GM18861 (cell line): Measurements from ENCODE around the gene KCNIP3.

Experiments
- ATAC-seq: cut with Tn5 transposase; IDR thresholded peaks from one replicate; pipeline ENCODE4 v1.9.1; 2021; ENCODE audit not compliant: unreplicated experiment

Gene KCNIP3

GRCh38 chr2:95294579-95295250 lies 2.4 kb upstream of the KCNIP3 start:
- no peak for ATAC-seq

GRCh38 chr2:95295376-95295775 lies 1.8 kb upstream of the KCNIP3 start:
- no peak for ATAC-seq

- ATAC-seq: no peak
Observed at GRCh38 chr2:95296011-95296410, 1.1 kb upstream of the KCNIP3 start.

- ATAC-seq: no peak
Observed at GRCh38 chr2:95297639-95298395, 670 bp downstream of the KCNIP3 start.

- ATAC-seq: no peak
Observed at GRCh38 chr2:95298486-95299111, 1.5 kb downstream of the KCNIP3 start.

- no peak for ATAC-seq
Observed at GRCh38 chr2:95299961-95300360, 2.8 kb downstream of the KCNIP3 start.

GRCh38 chr2:95300450-95300849 lies 3.3 kb downstream of the KCNIP3 start:
- ATAC-seq: no peak

- no peak for ATAC-seq
Observed at GRCh38 chr2:95301186-95301585, 4.0 kb downstream of the KCNIP3 start.

- no peak for ATAC-seq
Observed at GRCh38 chr2:95301876-95302641, 4.9 kb downstream of the KCNIP3 start.

- ATAC-seq: no peak
Observed at GRCh38 chr2:95303191-95303919, 6.2 kb downstream of the KCNIP3 start.

GRCh38 chr2:95305380-95306061 lies 8.4 kb downstream of the KCNIP3 start:
- ATAC-seq: no peak

GRCh38 chr2:95306336-95306895 lies 9.3 kb downstream of the KCNIP3 start:
- no peak for ATAC-seq

GRCh38 chr2:95307036-95307435 lies 9.9 kb downstream of the KCNIP3 start:
- no peak for ATAC-seq

- no peak for ATAC-seq
Observed at GRCh38 chr2:95307878-95308277, 10.7 kb downstream of the KCNIP3 start.

- ATAC-seq: no peak
Observed at GRCh38 chr2:95308426-95308990, 11.4 kb downstream of the KCNIP3 start.

GRCh38 chr2:95309599-95309998 lies 12.5 kb downstream of the KCNIP3 start:
- no peak for ATAC-seq

- no peak for ATAC-seq
Observed at GRCh38 chr2:95310216-95310615, 13.1 kb downstream of the KCNIP3 start.

- no peak for ATAC-seq
Observed at GRCh38 chr2:95310651-95311050, 13.5 kb downstream of the KCNIP3 start.

GRCh38 chr2:95311815-95312542 lies 14.8 kb downstream of the KCNIP3 start:
- ATAC-seq: no peak
